Iris pigment epithelial cell (primary cell): ENCODE data around the gene RFPL3.
"Not testable (repeated sequence)": the region's sequence is repeated elsewhere in the genome, so short reads cannot be mapped to it uniquely, and the experiment has no call there.

ENCODE experiments used
- DNase-seq: peaks from one replicate; pipeline ENCODE4 v3.0.0-alpha.2; 2011; ENCODE audit warnings: low read depth

Gene RFPL3

GRCh38 chr22:32357567-32357966 lies at the start of gene RFPL3:
TSS of gene RFPL3 (plus strand) at chr22:32357867. CDS start at chr22:32358072, 205 bp downstream.
- not testable (repeated sequence) for DNase-seq

- no peak for DNase-seq
Measured at GRCh38 chr22:32308191-32308590, 49.5 kb upstream of the RFPL3 start.

GRCh38 chr22:32308934-32309333 lies 48.7 kb upstream of the RFPL3 start:
- no peak for DNase-seq

- DNase-seq, result no peak
Measured at GRCh38 chr22:32309585-32310251, 47.9 kb upstream of the RFPL3 start.

- no peak for DNase-seq
Measured at GRCh38 chr22:32310777-32311176, 46.9 kb upstream of the RFPL3 start.

- DNase-seq, result no peak
Measured at GRCh38 chr22:32311551-32312071, 46.1 kb upstream of the RFPL3 start.

- no peak for DNase-seq
Measured at GRCh38 chr22:32312748-32313147, 44.9 kb upstream of the RFPL3 start.

- DNase-seq, result no peak
Measured at GRCh38 chr22:32313532-32313931, 44.1 kb upstream of the RFPL3 start.

GRCh38 chr22:32317524-32317923 lies 40.1 kb upstream of the RFPL3 start:
- no peak for DNase-seq

- DNase-seq, result no peak
Measured at GRCh38 chr22:32318361-32318760, 39.3 kb upstream of the RFPL3 start.

- no peak for DNase-seq
Measured at GRCh38 chr22:32319861-32320406, 37.7 kb upstream of the RFPL3 start.

GRCh38 chr22:32322986-32323385 lies 34.7 kb upstream of the RFPL3 start:
- DNase-seq, result no peak

GRCh38 chr22:32323513-32324164 lies 34.0 kb upstream of the RFPL3 start:
- DNase-seq, result no peak

- no peak for DNase-seq
Measured at GRCh38 chr22:32324505-32325415, 32.9 kb upstream of the RFPL3 start.

- no peak for DNase-seq
Measured at GRCh38 chr22:32325416-32325801, 32.3 kb upstream of the RFPL3 start.

GRCh38 chr22:32325811-32326237 lies 31.8 kb upstream of the RFPL3 start:
- DNase-seq, result no peak

- no peak for DNase-seq
Measured at GRCh38 chr22:32326647-32327046, 31.0 kb upstream of the RFPL3 start.

GRCh38 chr22:32327066-32327465 lies 30.6 kb upstream of the RFPL3 start:
- peak; percentile 10 for DNase-seq

GRCh38 chr22:32327596-32328171 lies 30.0 kb upstream of the RFPL3 start:
- DNase-seq, result no peak

GRCh38 chr22:32328306-32329201 lies 29.1 kb upstream of the RFPL3 start:
- DNase-seq, result no peak

- DNase-seq, result no peak
Measured at GRCh38 chr22:32329202-32329645, 28.4 kb upstream of the RFPL3 start.
